GM19468 (cell line): ENCODE results near the gene TMEM81.

Experiments
- ATAC-seq: cut with Tn5 transposase; IDR thresholded peaks from one replicate; pipeline ENCODE4 v1.9.1; 2021; ENCODE audit warnings: mild to moderate bottlenecking, moderate library complexity, moderate number of reproducible peaks; ENCODE audit not compliant: unreplicated experiment; ENCODE audit errors: extremely low read depth

The TMEM81 gene

GRCh38 chr1:205061665-205062069, 22.6 kb downstream of the TMEM81 start:
- no peak for ATAC-seq

- ATAC-seq: no peak
Observed at GRCh38 chr1:205061227-205061626, 23.0 kb downstream of the TMEM81 start.

GRCh38 chr1:205060746-205061145, 23.5 kb downstream of the TMEM81 start:
- no peak for ATAC-seq

- no peak for ATAC-seq
Observed at GRCh38 chr1:205059660-205060059, 24.6 kb downstream of the TMEM81 start.

GRCh38 chr1:205058853-205059252, 25.4 kb downstream of the TMEM81 start:
- no peak for ATAC-seq

- no peak for ATAC-seq
Observed at GRCh38 chr1:205057808-205058575, 26.3 kb downstream of the TMEM81 start.

- no peak for ATAC-seq
Observed at GRCh38 chr1:205056956-205057568, 27.2 kb downstream of the TMEM81 start.

- no peak for ATAC-seq
Observed at GRCh38 chr1:205056188-205056611, 28.1 kb downstream of the TMEM81 start.

- ATAC-seq: no peak
Observed at GRCh38 chr1:205054013-205054412, 30.2 kb downstream of the TMEM81 start.

GRCh38 chr1:205053296-205053695, 31.0 kb downstream of the TMEM81 start:
- ATAC-seq: no peak

GRCh38 chr1:205052690-205053089, 31.6 kb downstream of the TMEM81 start:
- ATAC-seq: no peak

GRCh38 chr1:205049479-205049878, 34.8 kb downstream of the TMEM81 start:
- ATAC-seq: no peak

GRCh38 chr1:205048382-205048781, 35.9 kb downstream of the TMEM81 start:
- ATAC-seq: no peak

GRCh38 chr1:205047764-205048231, 36.5 kb downstream of the TMEM81 start:
- ATAC-seq: no peak

GRCh38 chr1:205046870-205047269, 37.4 kb downstream of the TMEM81 start:
- ATAC-seq: no peak

GRCh38 chr1:205045146-205045545, 39.1 kb downstream of the TMEM81 start:
- no peak for ATAC-seq

- ATAC-seq: no peak
Observed at GRCh38 chr1:205044741-205045140, 39.5 kb downstream of the TMEM81 start.

- no peak for ATAC-seq
Observed at GRCh38 chr1:205043866-205044265, 40.4 kb downstream of the TMEM81 start.

GRCh38 chr1:205042911-205043806, 41.1 kb downstream of the TMEM81 start, which contains the start of gene CNTN2:
Gene CNTN2, plus strand, starts transcription at chr1:205043212. Its CDS starts 9,974 bp downstream, at chr1:205053186.
- ATAC-seq: no peak
